Transverse colon (tissue), 4 donors: ENCODE measurements around the gene CD3D. TPM values are rescaled to one million over a fixed set of nuclear protein-coding genes. Genes with fewer than 3 reads are reported as not detected.

Experiments used
- DNase-seq: peaks from one replicate; pipeline ENCODE4 v3.0.0-alpha.2; 2019
- H3K27ac ChIP-seq, 4 donors: fragments of 200-600 bp; sonication (generic); 2 replicates each; pipeline ENCODE4 v1.5.1; 2016 to 2018; ENCODE audit warnings: inconsistent platforms in 4 of 4
- H3K27me3 ChIP-seq: fragments of 200-600 bp; sonication (generic); 2 replicates; pipeline ENCODE4 v1.5.1; 2017; ENCODE audit warnings: inconsistent platforms
- H3K36me3 ChIP-seq, 4 donors: fragments of 200-600 bp; sonication (generic); 2 replicates each; pipeline ENCODE4 v1.5.1; 2017 to 2019; ENCODE audit warnings: inconsistent platforms in 4 of 4
- H3K4me1 ChIP-seq, 4 donors: fragments of 200-600 bp; sonication (generic); 2 replicates each; pipeline ENCODE4 v1.5.1; 2017 to 2020; ENCODE audit warnings: inconsistent platforms in 4 of 4
- H3K4me3 ChIP-seq, 4 donors: fragments of 200-600 bp; sonication (generic); 1 replicate in 1 of 4; 2 replicates in 3 of 4; pipeline versions ENCODE4 v1.5.1 to v1.6.1; 2017 to 2019; ENCODE audit warnings: inconsistent platforms in 4 of 4
- H3K9me3 ChIP-seq, 2 donors: fragments of 200-600 bp; sonication (generic); 2 replicates each; pipeline ENCODE4 v1.5.1; 2017 to 2019; ENCODE audit warnings: inconsistent platforms in 2 of 2
- CTCF ChIP-seq, 5 experiments: fragments of 200-600 bp in 3 of 5; fragments of 450-650 bp in 2 of 5; sonication (generic) in 3 of 5; IDR thresholded peaks; 1 replicate in 2 of 5; 2 replicates in 3 of 5; pipeline ENCODE4 v1.5.1; 2016 to 2017; ENCODE audit warnings: antibody characterized with exemption in 5 of 5, inconsistent platforms in 3 of 5, mild to moderate bottlenecking in 2 of 5, moderate library complexity in 1 of 5
- EP300 ChIP-seq: sonication (generic); formaldehyde crosslinking; IDR thresholded peaks from one replicate; pipeline ENCODE4 v1.6.1; 2017; ENCODE audit warnings: antibody characterized with exemption, low read depth
- POLR2A ChIP-seq: fragments of 450-650 bp; IDR thresholded peaks from one replicate; pipeline ENCODE4 v1.6.1; 2016; ENCODE audit warnings: antibody characterized with exemption, mild to moderate bottlenecking, moderate library complexity
- POLR2AphosphoS5 ChIP-seq, 3 donors: sonication (generic); formaldehyde crosslinking; IDR thresholded peaks; one replicate each; pipeline ENCODE4 v1.6.1; 2016; ENCODE audit warnings: antibody characterized with exemption in 3 of 3
- WGBS, 2 donors: methylation state at CpG; one replicate each; pipeline ENCODE4 v1.1.5; 2018; ENCODE audit warnings: low coverage in 1 of 2; 5-methylcytosine and 5-hydroxymethylcytosine counted together
- in situ Hi-C, 4 donors: fragments of 200-750 bp; cut with MboI; loops; one replicate each; pipeline versions ENCODE4 v1.15.0 to v1.15.1; 2017; ENCODE audit warnings: low sequenced_read_pairs in 3 of 4, low pct_ligation_motif_present in 1 of 4, low pct_unique_long_range_greater_than_20kb in 1 of 4
- intact Hi-C: fragments of 100-400 bp; cut with DNase I; formaldehyde crosslinking; loops from one replicate; pipeline ENCODE4 v1.15.1; 2023; ENCODE audit warnings: low total_unique reads
- total RNA-seq, 4 donors: library from RNA; depleted of rRNA; stranded (reverse); fragments of >200 nt; gene quantifications; one replicate each; pipeline ENCODE4 v1.1.0, GENCODE V29; 2016

The CD3D gene
- total RNA-seq, 4 donors from 2014 or later = 3.5 to 19.2 (median 15.3) TPM; not detected in 1

- Histone ChIP-seq H3K36me3 (no peaks in the 10 kb centered on the region), H3K4me1 (no peaks in the 10 kb centered on the region), H3K4me3 (peak overlapping the region in 1 of 4 donors; percentile 2), H3K27me3 (peaks cover 7% of the 10 kb centered on the region), H3K9me3 (no peaks in the 10 kb centered on the region), H3K27ac (peak overlapping the region in 2 of 4 donors; percentile 1 to 2)
- TF ChIP-seq POLR2AphosphoS5 (IDR thresholded peaks at IDR 0.05) (no peak), CTCF (IDR thresholded peaks at IDR 0.05) (no peak), POLR2A (no peak), EP300 (no peak)
- in situ Hi-C loops = loop anchor here in 1 of 4 donors (10.0 kb wide), 1 partner anchor 46 kb away; no protein-coding TSS in a partner anchor
- 79 to 93% methylated on average over 3 of the region's 3 CpGs for WGBS, 2 donors
- intact Hi-C loops = no loop called here
- no peak for DNase-seq
Observed at GRCh38 chr11:118340449-118340848, 2.1 kb downstream of the CD3D start.

GRCh38 chr11:118339281-118339961, 3.1 kb downstream of the CD3D start:
- Histone ChIP-seq H3K4me1 (no peaks in the 10 kb centered on the region), H3K27ac (peak overlapping the region; percentile 1 to 45 (median 36)), H3K27me3 (peaks cover 4% of the 10 kb centered on the region), H3K36me3 (no peaks in the 10 kb centered on the region), H3K9me3 (no peaks in the 10 kb centered on the region), H3K4me3 (no peak overlapping the region)
- 80% methylated on average over 5 of the region's 5 CpGs; no CpG with 5 or more reads in 1 of the 2 donors for WGBS, 2 donors
- in situ Hi-C loops = no loop called here
- intact Hi-C loops = no loop called here
- TF ChIP-seq EP300 (no peak), POLR2A (no peak), POLR2AphosphoS5 (IDR thresholded peaks at IDR 0.05) (no peak), CTCF (IDR thresholded peaks at IDR 0.05) (no peak)
- DNase-seq = no peak

- in situ Hi-C loops = no loop called here
- WGBS, 2 donors = 50 to 61% methylated on average over 5 to 7 of the region's 7 CpGs
- peak; percentile 63 for DNase-seq
- peaks cover 4% of the 10 kb centered on the region for H3K27me3 ChIP-seq
- H3K9me3 ChIP-seq = no peaks in the 10 kb centered on the region
- intact Hi-C loops = no loop called here
- TF ChIP-seq POLR2A (peak; percentile 25), EP300 (no peak), POLR2AphosphoS5 (IDR thresholded peaks at IDR 0.05) (no peak)
- no peaks in the 10 kb centered on the region for H3K36me3 ChIP-seq
- H3K27ac ChIP-seq = peak overlapping the region; percentile 34 to 46 (median 41)
- H3K4me3 ChIP-seq = no peak overlapping the region
- H3K4me1 ChIP-seq = no peaks in the 10 kb centered on the region
Observed at GRCh38 chr11:118338637-118339061, 3.9 kb downstream of the CD3D start.

- WGBS, 2 donors = 79 to 86% methylated on average over 1 of the region's 1 CpG
- H3K9me3 ChIP-seq = no peaks in the 10 kb centered on the region
- in situ Hi-C loops (no loop called here), intact Hi-C loops (no loop called here)
- no peak overlapping the region for H3K4me3 ChIP-seq
- H3K4me1 ChIP-seq = no peaks in the 10 kb centered on the region
- H3K27me3 ChIP-seq = peaks cover 4% of the 10 kb centered on the region
- no peaks in the 10 kb centered on the region for H3K36me3 ChIP-seq
- TF ChIP-seq EP300 = no peak
- TF ChIP-seq CTCF (IDR thresholded peaks at IDR 0.05) = no peak
- TF ChIP-seq POLR2A = no peak
- no peak for TF ChIP-seq POLR2AphosphoS5 (IDR thresholded peaks at IDR 0.05)
- H3K27ac ChIP-seq = no peak overlapping the region
- DNase-seq = no peak
Observed at GRCh38 chr11:118334745-118335144, 7.8 kb downstream of the CD3D start.
